ENCODE measurements around the gene PNPLA6. TPM values are rescaled to one million over a fixed set of nuclear protein-coding genes. Genes with fewer than 3 reads are reported as not detected.

Gene PNPLA6
- total and polyA plus RNA-seq, 12 donors, result 23.7 to 264 (median 111) TPM

DNA sequence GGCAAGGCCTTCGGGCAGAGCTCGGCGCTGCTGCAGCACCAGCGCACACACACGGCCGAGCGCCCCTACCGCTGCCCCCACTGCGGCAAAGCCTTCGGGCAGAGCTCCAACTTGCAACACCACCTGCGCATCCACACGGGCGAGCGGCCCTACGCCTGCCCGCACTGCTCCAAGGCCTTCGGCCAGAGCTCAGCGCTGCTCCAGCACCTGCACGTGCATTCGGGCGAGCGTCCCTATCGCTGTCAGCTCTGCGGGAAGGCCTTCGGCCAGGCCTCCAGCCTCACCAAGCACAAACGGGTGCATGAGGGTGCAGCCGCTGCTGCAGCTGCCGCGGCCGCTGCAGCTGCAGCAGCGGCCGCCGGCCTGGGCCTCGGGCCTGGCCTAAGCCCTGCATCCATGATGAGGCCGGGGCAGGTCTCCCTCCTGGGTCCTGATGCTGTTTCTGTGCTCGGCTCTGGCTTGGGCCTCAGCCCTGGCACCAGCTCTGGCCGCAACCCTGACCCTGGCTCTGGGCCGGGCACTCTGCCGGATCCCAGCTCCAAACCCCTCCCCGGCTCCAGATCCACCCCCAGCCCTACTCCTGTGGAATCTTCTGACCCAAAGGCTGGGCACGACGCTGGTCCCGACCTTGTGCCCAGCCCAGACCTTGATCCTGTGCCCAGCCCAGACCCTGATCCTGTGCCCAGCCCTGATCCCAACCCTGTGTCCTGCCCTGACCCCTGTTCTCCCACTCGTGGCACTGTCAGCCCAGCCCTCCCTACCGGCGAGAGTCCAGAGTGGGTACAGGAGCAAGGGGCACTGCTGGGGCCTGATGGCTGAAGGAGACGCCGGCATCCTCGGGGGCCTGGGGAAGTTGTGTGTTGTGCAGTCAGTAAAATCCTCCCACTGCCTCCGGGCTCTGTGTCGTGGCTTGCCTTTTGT lies 15.1 kb upstream of the PNPLA6 start:
- Histone ChIP-seq H3K4me1 (replicated peaks in 1 of 2) (peaks cover 28 to 62% of the 10 kb centered on the region in 2 donors), H3K27ac (peak overlapping the region; percentile 63 to 91 (median 81)), H3K4me3 (no peak overlapping the region), H3K27me3 (no peaks in the 10 kb centered on the region), H3K9me3 (replicated peaks in 1 of 3) (no peaks in the 10 kb centered on the region), H3K36me3 (replicated peaks in 1 of 2) (peaks cover 0 to 19% of the 10 kb centered on the region in 2 donors)
- intact Hi-C loops (cut with DNase I), result loop anchor here in 1 of 2 donors (10.0 kb wide), 1 partner anchor 126 kb away; no protein-coding TSS in a partner anchor
- 57 to 87% (median 73%) methylated on average over 18 to 51 of the region's 51 CpGs for WGBS, 4 donors
- TF ChIP-seq, protein P1, sequence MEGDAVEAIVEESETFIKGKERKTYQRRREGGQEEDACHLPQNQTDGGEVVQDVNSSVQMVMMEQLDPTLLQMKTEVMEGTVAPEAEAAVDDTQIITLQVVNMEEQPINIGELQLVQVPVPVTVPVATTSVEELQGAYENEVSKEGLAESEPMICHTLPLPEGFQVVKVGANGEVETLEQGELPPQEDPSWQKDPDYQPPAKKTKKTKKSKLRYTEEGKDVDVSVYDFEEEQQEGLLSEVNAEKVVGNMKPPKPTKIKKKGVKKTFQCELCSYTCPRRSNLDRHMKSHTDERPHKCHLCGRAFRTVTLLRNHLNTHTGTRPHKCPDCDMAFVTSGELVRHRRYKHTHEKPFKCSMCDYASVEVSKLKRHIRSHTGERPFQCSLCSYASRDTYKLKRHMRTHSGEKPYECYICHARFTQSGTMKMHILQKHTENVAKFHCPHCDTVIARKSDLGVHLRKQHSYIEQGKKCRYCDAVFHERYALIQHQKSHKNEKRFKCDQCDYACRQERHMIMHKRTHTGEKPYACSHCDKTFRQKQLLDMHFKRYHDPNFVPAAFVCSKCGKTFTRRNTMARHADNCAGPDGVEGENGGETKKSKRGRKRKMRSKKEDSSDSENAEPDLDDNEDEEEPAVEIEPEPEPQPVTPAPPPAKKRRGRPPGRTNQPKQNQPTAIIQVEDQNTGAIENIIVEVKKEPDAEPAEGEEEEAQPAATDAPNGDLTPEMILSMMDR (IDR thresholded peaks at IDR 0.05), result no peak
- TF ChIP-seq POLR2A (IDR thresholded peaks at IDR 0.05), result no peak
- DNase-seq, result peak; percentile 76 to 87 (median 82)

DNA sequence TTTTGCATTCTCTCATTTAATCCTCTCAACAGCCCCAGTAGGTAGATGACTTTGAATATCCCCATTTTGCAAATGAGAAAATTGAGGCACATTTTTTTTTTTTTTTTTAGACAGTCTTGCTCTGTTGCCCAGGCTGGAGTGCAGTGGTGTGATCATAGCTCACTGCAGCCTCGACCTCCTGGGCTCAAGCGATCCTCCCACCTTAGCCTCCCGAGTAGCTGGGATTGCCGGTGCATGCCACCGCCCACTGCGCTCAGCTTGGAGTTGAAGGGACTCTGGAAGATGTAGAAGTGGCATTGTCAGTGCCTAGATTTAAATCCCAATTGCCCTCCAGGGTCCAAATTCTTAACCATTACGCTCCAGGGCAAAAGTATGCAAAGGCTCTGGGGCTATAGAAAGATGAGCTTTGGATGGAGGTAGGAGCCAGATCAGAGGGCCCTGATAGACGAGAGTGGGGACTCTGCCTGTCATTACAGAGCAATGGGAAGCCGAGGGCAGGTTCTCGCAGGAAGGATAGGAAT lies 13.9 kb upstream of the PNPLA6 start:
- TF ChIP-seq POLR2A (IDR thresholded peaks at IDR 0.05), result no peak
- TF ChIP-seq, protein P1 (IDR thresholded peaks at IDR 0.05), result no peak
- intact Hi-C loops (cut with DNase I), result loop anchor here in 1 of 2 donors (10.0 kb wide), 1 partner anchor 127 kb away; no protein-coding TSS in a partner anchor
- 33 to 54% (median 50%) methylated on average over 6 to 10 of the region's 10 CpGs for WGBS, 4 donors
- Histone ChIP-seq H3K9me3 (replicated peaks in 1 of 3) (no peaks in the 10 kb centered on the region), H3K27ac (peak overlapping the region in 4 of 5 donors; percentile 7 to 85 (median 62)), H3K4me3 (peak overlapping the region in 1 of 4 donors; percentile 79), H3K4me1 (replicated peaks in 1 of 2) (peaks cover 28 to 57% of the 10 kb centered on the region in 2 donors), H3K36me3 (replicated peaks in 1 of 2) (peaks cover 0 to 30% of the 10 kb centered on the region in 2 donors), H3K27me3 (no peaks in the 10 kb centered on the region)
- DNase-seq, result peak in 1 of 7 donors; percentile 69

DNA sequence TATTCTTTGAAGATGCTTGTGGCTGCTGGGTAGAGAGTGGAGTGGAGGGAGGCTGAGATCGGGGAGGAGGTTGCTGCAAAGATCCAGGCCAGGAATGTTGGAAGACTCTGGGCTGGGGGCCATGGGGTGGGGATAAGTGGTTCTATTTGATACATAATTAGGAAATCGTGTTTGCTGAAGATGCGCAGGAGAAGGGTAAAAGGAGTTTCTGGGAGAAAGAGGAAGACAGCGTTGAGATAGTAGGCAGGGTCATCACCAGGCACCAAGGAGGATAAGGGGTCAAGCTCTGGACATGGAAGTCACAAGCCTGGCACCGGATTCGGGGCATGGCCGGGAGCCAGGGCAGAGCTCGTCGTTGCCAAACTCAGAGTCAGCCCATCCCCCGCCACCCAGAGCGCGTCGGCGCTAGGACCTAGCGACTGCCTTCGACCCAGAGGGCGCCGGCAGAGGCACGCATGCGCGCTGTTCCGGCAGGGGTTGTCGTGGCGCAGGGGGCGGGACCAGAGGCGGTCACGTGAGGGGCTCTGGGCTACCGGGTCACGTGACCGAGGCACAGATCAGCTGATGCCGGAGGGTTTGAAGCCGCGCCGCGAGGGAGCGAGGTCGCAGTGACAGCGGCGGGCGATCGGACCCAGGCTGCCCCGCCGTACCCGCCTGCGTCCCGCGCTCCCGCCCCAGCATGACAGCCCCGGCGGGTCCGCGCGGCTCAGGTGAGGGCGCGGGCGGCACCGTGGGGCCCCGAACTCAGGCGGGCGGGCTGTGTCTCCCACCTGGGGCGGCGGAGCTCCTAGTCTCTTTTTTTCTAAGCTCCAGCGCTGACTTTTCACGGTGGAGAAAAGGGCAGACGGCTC lies 13.2 kb upstream of the PNPLA6 start, which contains the start of gene MCOLN1:
Gene MCOLN1 (plus strand): TSS at position 553 of the 851 bp plus-strand sequence. CDS start 127 bp downstream, at position 680.
- Histone ChIP-seq H3K4me1 (replicated peaks in 1 of 2) (peaks cover 21 to 50% of the 10 kb centered on the region in 2 donors), H3K36me3 (replicated peaks in 1 of 2) (peaks cover 0 to 35% of the 10 kb centered on the region in 2 donors), H3K27me3 (no peaks in the 10 kb centered on the region), H3K27ac (peak within 1 kb of the TSS in 4 of 5 donors; percentile 9 to 85 (median 72)), H3K9me3 (replicated peaks in 1 of 3) (no peaks in the 10 kb centered on the region), H3K4me3 (peak within 1 kb of the TSS; percentile 4 to 79 (median 34))
- intact Hi-C loops (cut with DNase I), result loop anchor here in 1 of 2 donors (10.0 kb wide), 1 partner anchor 127 kb away; no protein-coding TSS in a partner anchor
- 1 to 2% (median 1%) methylated on average over 12 to 65 of the region's 65 CpGs for WGBS, 4 donors
- TF ChIP-seq, protein P1 (IDR thresholded peaks at IDR 0.05), result peak in 1 of 6 experiments; percentile 23
- TF ChIP-seq POLR2A (IDR thresholded peaks at IDR 0.05), result peak in 1 of 2 donors; percentile 89
- peak; percentile 99 to 100 (median 100) for DNase-seq
